GM12892 (cell line): Measurements from ENCODE around the gene ELL2.

Source experiments
- POLR2A ChIP-seq: IDR thresholded peaks from 2 replicates; pipeline ENCODE4 v1.6.1; 2011; ENCODE audit warnings: low read depth, low read length, control low read depth
- TAF1 ChIP-seq: IDR thresholded peaks from 2 replicates; pipeline ENCODE4 v1.6.1; 2011; ENCODE audit warnings: low read depth, mild to moderate bottlenecking, control low read depth, low read length, borderline replicate concordance

GRCh38 chr5:95932941-95933340 is 28.7 kb downstream of the ELL2 start:
- TF ChIP-seq POLR2A: no peak
- TF ChIP-seq TAF1: no peak
